K562 (cell line): ENCODE measurements around the gene FAAP24. TPM values are rescaled to one million over a fixed set of nuclear protein-coding genes. Genes with fewer than 3 reads are reported as not detected.
"Not testable (repeated sequence)": the region's sequence is repeated elsewhere in the genome, so short reads cannot be mapped to it uniquely, and the experiment has no call there.

Source experiments
- ATAC-seq: fragments of 200-7000 bp; cut with Tn5 transposase; 3 replicates; pipeline ENCODE4 v1.9.1; 2020; ENCODE audit warnings: moderate library complexity
- BruUV-seq: library from RNA; stranded (reverse); fragments of 400-500 nt; replicated peaks from 2 replicates; lab custom pipeline; 2021; lab: Mats Ljungman, UMichigan
- CTCF ChIA-PET: fragments of 300-600 bp; formaldehyde crosslinking; extraction: SDS; loops from one replicate; lab custom pipeline; 2021; ENCODE audit warnings: low intra/inter-chr PET ratio; lab: Yijun Ruan, JAX
- POLR2A ChIA-PET: fragments of 300-600, 350-650 bp; sonication (Branson Sonifier 250); formaldehyde crosslinking; extraction: SDS; loops from one replicate; lab custom pipeline; 2021; ENCODE audit warnings: antibody characterized with exemption, inconsistent platforms; lab: Yijun Ruan, JAX
- DNase-seq, 4 experiments: peaks; one replicate each; pipeline versions ENCODE4 v3.0.0 to v3.0.0-alpha.2; 2011 to 2018; ENCODE audit warnings: low spot score in 3 of 4, mixed read lengths in 3 of 4; ENCODE audit errors: extremely low read depth in 1 of 4
- FAIRE-seq: peaks from 2 replicates; lab custom pipeline; 2011; peaks lifted over from hg19 to GRCh38; lab: Jason Lieb, UNC
- H2AFZ ChIP-seq: 2 replicates; pipeline ENCODE4 v1.6.0; 2011; ENCODE audit warnings: low read depth, low read length, control low read depth, inconsistent platforms
- H3K27ac ChIP-seq: fragments of 200-600 bp; 3 replicates; pipeline ENCODE4 v1.8.0; 2011; ENCODE audit warnings: low read depth, mild to moderate bottlenecking, control low read depth, inconsistent platforms, low read length, moderate library complexity, mixed read lengths; ENCODE audit errors: extremely low read depth
- H3K27me3 ChIP-seq, 2 experiments: fragments of 300-600 bp in 1 of 2; 2 replicates in 1 of 2; 3 replicates in 1 of 2; pipeline versions ENCODE4 v1.6.0 to v1.8.0; 2011; ENCODE audit warnings: inconsistent platforms in 2 of 2, low read length in 2 of 2, mild to moderate bottlenecking in 1 of 2, mixed read lengths in 1 of 2, moderate library complexity in 1 of 2; ENCODE audit not compliant: control insufficient read depth in 2 of 2, insufficient read depth in 2 of 2
- H3K36me3 ChIP-seq: fragments of 300-600 bp; 3 replicates; pipeline ENCODE4 v1.8.0; 2011; ENCODE audit warnings: mild to moderate bottlenecking, low read length, inconsistent platforms; ENCODE audit not compliant: control insufficient read depth, insufficient read depth
- H3K4me1 ChIP-seq, 2 experiments: fragments of 200-600 bp in 1 of 2; replicated peaks in 1 of 2; 2 replicates in 1 of 2; 3 replicates in 1 of 2; pipeline versions ENCODE4 v1.5.1 to v1.8.0; 2011; ENCODE audit warnings: inconsistent platforms in 2 of 2, low read length in 2 of 2, mild to moderate bottlenecking in 1 of 2, mixed read lengths in 1 of 2, moderate library complexity in 1 of 2; ENCODE audit not compliant: control insufficient read depth in 2 of 2, insufficient read depth in 2 of 2
- H3K4me2 ChIP-seq: 2 replicates; pipeline ENCODE4 v1.6.1; 2011; ENCODE audit warnings: low read length, control low read depth, inconsistent platforms, mixed read lengths; ENCODE audit not compliant: insufficient read depth
- H3K4me3 ChIP-seq: fragments of 200-600 bp; sonication (generic), shearing (Covaris generic); 2 replicates; pipeline ENCODE4 v1.5.1; 2016; ENCODE audit warnings: control low read depth, inconsistent platforms
- H3K79me2 ChIP-seq: fragments of 200-600 bp; 3 replicates; pipeline ENCODE4 v1.8.0; 2011; ENCODE audit warnings: low read length, inconsistent platforms; ENCODE audit not compliant: control insufficient read depth, insufficient read depth
- H3K9ac ChIP-seq, 2 experiments: 2 replicates each; pipeline versions ENCODE4 v1.6.0 to v1.6.1; 2011; ENCODE audit warnings: low read depth in 2 of 2, low read length in 2 of 2, control low read depth in 1 of 2, inconsistent platforms in 1 of 2, mild to moderate bottlenecking in 1 of 2, mixed read lengths in 1 of 2; ENCODE audit not compliant: insufficient read depth in 1 of 2
- H3K9me1 ChIP-seq: one replicate; pipeline ENCODE4 v1.6.0; 2011; ENCODE audit warnings: inconsistent platforms, mild to moderate bottlenecking, low read length, moderate library complexity; ENCODE audit not compliant: control insufficient read depth, insufficient read depth
- H3K9me3 ChIP-seq: replicated peaks from 2 replicates; pipeline ENCODE4 v1.5.1; 2011; ENCODE audit warnings: low read depth, low read length, inconsistent platforms; ENCODE audit not compliant: control insufficient read depth, insufficient read depth
- H4K20me1 ChIP-seq: replicated peaks from 2 replicates; pipeline ENCODE4 v1.6.1; 2011; ENCODE audit warnings: low read length, inconsistent platforms, mixed read lengths; ENCODE audit not compliant: control insufficient read depth, insufficient read depth
- WGBS: fragments of 100-300 bp; shearing (Covaris generic); methylation state at CpG from one replicate; pipeline ENCODE4 v1.1.6; 2016; ENCODE audit warnings: low coverage, mixed read lengths; ENCODE audit not compliant: insufficient coverage; ENCODE audit errors: missing lambda C conversion rate; 5-methylcytosine and 5-hydroxymethylcytosine counted together
- in situ Hi-C: fragments of 300-500 bp; cut with MboI; formaldehyde crosslinking; loops from 4 replicates; pipeline ENCODE4 v1.15.0; 2018; ENCODE audit warnings: inconsistent platforms, mixed read lengths
- intact Hi-C: fragments of 100-400 bp; cut with micrococcal nuclease; formaldehyde crosslinking; loops from 2 replicates; pipeline ENCODE4 v1.14.2; 2022
- polyA plus RNA-seq, 8 experiments: library from polyadenylated mRNA; depleted of rRNA in 4 of 8; stranded (reverse) in 5 of 8; unstranded in 3 of 8; fragments of >200 nt; fragmentation: Nextera tagmentation in 2 of 8; fragmentation: Illumina TruSeq in 1 of 8; extraction: Ambion mirVana in 2 of 8; extraction: Trizol in 1 of 8; gene quantifications; 2 replicates each; pipeline versions ENCODE4 v1.2.1 to v1.2.3, GENCODE V29; 2011 to 2014; ENCODE audit warnings: inconsistent platforms in 1 of 8, missing spikeins in 1 of 8
- total RNA-seq, 7 experiments: library from RNA; depleted of rRNA in 6 of 7; stranded (reverse); fragments of >200 nt in 6 of 7; fragmentation: Illumina TruSeq in 2 of 7; extraction: Trizol in 2 of 7; gene quantifications; 2 replicates each; pipeline versions ENCODE4 v1.2.1 to v1.2.3, GENCODE V29; 2011 to 2021; ENCODE audit warnings: low replicate concordance in 1 of 7

FAAP24 gene
- total and polyA plus RNA-seq, 9 of the 15 experiments (the other 6 are each of a cell fraction or from before 2014, with no cell fraction given), result 4.6 to 21.6 (median 8.2) TPM

GRCh38 chr19:33002126-33002865 is 30.3 kb downstream of the FAAP24 start:
- H3K36me3 ChIP-seq, BruUV-seq, H4K20me1 ChIP-seq, H3K9me1 ChIP-seq, CTCF ChIA-PET, H3K27ac ChIP-seq, H3K79me2 ChIP-seq, H3K4me2 ChIP-seq, ATAC-seq, H3K9ac ChIP-seq, intact Hi-C loops, in situ Hi-C loops, FAIRE-seq, H3K27me3 ChIP-seq, DNase-seq, H3K9me3 ChIP-seq, H3K4me3 ChIP-seq, H3K4me1 ChIP-seq, H2AFZ ChIP-seq: not testable (repeated sequence)
- WGBS, result 56% methylated on average over 11 of the region's 15 CpGs
- POLR2A ChIA-PET, result interaction anchor here (0.6 kb wide), 1 partner anchor 305 kb away, joined by 3 read pairs; no protein-coding TSS in a partner anchor

- H4K20me1 ChIP-seq, H3K4me3 ChIP-seq, FAIRE-seq, H3K4me1 ChIP-seq, H3K9me1 ChIP-seq, H2AFZ ChIP-seq, DNase-seq, H3K27me3 ChIP-seq, H3K9ac ChIP-seq, H3K79me2 ChIP-seq, BruUV-seq, H3K36me3 ChIP-seq, H3K27ac ChIP-seq, in situ Hi-C loops, ATAC-seq, H3K4me2 ChIP-seq, H3K9me3 ChIP-seq, intact Hi-C loops, CTCF ChIA-PET: not testable (repeated sequence)
- 55% methylated on average over 6 of the region's 6 CpGs for WGBS
- POLR2A ChIA-PET, result interaction anchor here (0.7 kb wide), 1 partner anchor 18 kb away, joined by 4 read pairs; no protein-coding TSS in a partner anchor
These were observed 31.5 kb downstream of the FAAP24 start for GRCh38 chr19:33003424-33004024.
